ENCODE results near the gene GLP1R. TPM values are rescaled to one million over a fixed set of nuclear protein-coding genes. Genes with fewer than 3 reads are reported as not detected.

Gene GLP1R
- total RNA-seq, 1 experiment from 2014 or later, result not detected

DNA sequence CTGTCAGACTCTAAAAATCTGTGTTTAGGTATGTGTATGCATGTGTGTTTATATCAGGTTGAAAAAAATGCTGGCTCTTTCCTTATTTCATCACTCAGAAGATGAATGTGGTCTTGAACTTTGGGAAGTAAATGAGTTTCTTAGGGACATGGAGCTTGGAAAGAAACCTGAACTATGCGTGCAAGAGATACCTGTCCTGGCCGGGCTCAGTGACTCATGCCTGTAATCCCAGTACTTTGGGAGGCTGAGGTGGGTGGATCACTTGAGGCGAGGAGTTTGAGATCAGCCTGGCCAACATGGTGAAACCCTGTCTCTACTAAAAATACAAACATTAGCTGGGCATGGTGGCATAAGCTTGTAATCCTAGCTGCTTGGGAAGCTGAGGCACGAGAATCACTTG, 4.4 kb upstream of the GLP1R start:
- no peak for DNase-seq (ENCODE audit: low spot score)

DNA sequence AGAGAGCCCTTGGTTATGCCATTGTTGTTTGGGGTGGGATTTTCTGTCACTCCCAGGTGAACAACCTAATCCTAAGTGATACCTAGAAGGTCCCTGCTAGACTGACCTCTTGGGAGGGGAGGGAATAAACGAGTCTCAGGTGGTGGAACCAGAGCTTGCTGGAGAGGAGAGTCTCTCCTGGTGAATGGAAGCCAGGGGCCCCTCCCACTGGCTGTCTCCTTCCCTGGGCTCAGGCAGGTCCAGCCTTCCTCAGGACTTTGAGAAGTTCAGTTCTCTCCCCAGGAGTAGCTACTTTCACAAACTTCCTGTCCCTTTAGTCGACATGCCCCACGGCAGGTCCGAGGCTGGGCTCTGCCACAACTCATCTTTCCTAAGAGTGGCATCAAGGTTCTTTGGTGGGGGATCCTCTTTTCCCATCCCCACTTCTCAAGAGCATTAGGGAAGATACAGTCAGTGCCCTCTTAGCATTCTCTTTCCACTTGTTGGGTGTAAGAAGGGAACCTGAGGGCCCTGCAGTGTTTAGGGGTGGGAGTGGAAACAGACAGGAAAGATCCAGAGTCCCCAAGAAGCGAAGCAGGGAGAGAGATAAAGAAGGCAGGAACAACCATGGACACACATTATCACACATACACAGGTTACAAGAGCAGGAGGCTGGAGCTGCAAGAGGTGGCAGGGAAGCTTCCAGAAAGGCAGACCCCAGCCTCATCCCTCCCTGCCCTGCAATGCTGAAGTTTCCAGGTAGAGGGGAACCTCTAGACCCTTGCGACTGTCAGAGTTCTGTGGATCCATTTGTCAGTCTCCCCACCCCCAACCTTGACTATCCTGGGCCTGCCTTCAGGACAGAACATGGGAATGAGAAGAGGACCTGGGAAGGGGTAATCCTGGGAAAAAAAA, 900 bp upstream of the GLP1R start:
- DNase-seq (ENCODE audit: low spot score), result no peak

DNA sequence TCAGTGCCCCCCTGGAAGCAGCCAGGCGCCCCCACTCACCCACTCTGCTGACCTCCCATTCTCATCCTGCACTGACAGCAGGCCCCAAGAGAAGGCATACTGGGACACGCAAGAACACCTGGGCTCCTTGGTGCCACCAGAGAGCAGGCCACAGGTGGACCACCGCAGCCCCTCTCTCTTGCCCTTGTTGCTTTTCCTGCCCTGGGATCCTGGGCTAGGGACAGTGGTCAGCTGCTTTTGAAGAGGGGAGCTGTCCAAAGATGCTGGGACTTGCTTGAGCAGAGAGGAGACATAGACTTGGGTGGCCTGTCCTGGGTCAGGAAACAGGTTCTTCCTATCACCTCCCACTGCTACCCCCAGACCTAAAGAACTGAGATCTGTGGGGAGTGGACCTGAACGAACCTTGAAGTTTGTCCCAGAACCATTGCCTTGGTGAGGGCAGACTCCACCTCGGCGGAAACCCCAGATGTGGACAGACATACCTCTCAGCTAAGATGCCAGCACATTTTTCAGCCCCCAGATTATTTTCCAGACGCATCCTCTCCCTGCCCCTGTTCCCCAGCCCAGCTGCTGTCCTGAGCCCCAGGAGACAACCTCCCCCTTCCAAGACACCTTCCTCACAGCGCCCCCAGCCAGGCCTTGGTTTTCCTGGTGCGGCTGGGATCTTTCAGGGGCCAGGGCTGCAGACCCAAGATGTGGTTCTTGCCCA, 1.1 kb downstream of the GLP1R start:
- no peak for DNase-seq (ENCODE audit: low spot score)

DNA sequence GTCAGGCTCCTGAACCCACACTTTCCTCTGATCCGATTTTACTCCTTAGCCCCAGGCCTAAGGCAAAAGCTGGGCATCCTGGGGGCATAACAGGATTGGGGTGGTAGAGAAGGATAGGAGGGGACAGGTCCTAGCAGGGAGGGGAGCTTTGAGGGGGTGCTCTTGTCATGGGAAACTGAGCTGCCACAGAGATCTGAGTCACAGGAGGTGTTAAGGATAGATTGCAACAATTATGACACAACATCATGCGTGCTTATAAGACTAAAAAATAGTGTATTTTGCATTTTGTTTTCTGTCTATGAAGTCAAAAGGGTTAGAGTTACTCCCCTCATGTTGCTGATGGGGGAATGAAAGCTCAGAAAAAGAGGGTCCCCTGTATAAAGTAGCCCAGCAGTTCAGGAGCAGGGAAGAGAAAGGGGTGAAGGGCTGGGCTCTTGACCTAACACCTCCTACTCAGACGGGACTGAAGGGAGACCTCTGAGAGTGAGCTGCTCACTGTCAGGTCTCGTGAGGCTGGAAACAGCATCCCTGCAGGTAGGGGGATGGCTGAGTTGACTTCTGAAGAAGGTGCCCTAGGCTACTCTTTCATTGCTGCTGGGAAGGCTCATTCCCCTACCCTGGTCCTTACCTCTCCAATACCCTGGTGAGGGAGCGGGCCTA, 2.0 kb downstream of the GLP1R start:
- no peak for DNase-seq (ENCODE audit: low spot score)

DNA sequence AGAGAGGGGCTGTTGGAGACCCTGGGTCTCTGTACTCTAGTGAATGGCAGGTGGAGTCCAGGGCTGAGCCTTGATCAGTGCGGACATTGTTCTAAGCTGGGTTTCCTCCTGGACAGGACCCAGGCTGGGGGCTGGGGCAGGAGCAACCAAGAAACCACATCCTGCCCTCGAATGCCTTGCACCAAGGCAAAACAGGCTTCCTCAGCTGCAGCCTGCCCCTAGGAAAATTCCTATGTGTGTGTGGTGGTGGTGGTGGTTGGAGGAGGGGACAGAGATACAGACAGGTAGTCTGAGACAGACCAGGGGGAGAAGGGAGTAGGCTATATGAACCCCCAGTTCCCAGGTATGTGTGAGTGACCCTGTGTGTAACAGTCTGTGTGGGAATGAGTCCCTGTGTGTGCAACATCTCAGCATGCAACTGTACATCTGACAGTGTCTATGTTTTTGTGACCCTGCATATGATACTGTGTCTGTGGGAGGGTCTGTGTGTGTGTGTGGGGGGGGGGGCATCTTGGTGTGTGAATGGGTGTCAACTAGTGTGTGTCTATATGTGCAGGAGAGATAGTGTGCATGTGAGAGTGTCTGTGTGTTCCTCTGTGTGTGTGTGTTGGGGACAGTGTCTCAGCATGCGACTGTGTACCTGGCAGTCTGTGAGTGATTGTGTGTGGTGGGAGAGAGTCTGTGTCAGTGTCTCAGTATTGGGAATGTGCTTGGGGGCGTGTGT, 3.0 kb downstream of the GLP1R start:
- no peak for DNase-seq (ENCODE audit: low spot score)

DNA sequence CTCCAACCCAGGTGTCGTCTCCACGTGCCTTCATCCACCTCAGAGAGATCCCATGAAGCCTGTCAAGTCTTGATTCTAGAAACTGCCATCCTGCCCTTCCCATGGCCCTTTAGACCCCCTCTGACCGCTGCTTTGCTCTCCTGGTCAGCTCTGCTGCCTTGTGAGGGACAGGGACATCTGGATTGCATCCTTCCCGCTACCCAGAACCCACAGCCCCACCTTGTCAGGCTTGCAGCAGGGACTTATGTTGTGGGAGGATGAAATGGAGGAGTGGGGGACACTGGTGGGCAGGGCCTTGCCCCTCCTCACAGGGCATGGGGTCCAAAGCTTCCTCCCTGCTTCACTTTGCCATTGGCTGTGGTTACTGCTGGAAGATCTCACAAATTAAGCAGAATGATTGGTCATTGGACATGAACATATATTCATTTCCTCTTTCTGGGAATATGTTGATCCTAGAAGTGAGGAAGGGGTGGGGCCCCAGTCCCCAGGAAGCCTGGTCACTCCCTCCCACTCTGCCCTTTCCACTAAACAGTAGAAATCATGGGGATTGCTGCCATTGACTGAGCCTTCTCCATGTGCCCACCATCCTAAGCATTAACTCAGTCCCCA, 4.5 kb downstream of the GLP1R start:
- no peak for DNase-seq (ENCODE audit: low spot score)

DNA sequence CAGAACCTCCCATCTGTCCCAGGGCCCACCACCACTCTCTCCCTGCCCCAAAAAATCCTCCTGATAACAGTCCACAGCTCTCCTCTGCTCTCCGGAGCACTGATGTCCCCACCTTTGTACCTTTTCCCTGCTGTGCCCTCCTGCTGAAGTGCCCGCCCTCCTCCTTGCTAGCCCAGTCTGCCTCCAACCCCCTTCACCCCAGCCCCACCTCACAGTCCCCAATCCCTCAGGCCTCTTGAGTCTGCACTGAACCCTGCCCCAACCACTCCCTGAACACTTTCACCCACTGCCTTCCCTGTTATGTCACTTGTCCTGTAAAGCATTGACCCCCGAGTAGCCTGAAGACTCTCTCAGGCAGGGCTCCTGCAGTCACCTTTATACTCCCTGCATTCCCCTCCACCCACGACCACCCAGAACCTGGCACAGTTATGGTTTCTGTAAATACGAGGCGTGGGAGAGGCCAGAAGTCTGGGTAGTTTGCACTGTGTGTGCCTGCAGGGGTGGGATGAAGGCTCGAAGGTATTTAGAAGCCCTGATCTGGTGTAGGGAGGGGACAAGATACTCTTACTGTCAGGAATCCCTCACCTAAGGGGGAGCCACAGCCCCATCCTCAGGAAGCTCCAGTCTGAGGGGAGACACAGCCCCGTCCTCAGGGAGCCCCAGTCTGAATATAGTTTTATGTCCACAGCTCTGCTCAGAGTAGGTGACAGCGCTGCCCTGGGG, 5.4 kb downstream of the GLP1R start:
- no peak for DNase-seq (ENCODE audit: low spot score)

DNA sequence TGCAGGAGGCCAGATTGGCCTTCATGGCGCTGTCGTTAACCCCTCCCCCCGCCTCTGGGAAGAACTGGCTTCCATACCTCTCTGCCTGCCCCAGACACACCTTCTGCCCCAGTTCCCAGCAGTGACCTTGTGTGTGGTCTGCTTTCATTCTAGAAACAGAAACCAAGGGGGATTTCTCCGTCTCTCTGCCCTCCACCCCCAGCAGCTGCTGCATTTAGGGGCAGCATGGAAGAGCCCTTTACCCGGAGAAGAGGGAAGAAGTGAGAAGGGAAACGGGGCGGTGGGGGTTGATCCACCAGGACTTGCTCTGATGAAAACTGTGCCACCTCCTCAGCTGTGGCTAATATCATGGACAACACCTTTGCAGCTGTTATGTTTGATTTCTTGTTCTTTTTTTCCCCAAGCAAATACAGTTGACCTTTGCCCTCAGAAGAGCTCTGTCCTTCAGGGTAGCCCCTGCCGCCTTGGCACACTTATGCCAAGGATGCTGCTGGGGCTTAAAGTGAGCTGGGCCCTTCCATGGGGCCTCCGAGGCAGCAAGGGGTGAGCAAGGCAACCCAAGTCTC, 6.1 kb downstream of the GLP1R start:
- no peak for DNase-seq (ENCODE audit: low spot score)

DNA sequence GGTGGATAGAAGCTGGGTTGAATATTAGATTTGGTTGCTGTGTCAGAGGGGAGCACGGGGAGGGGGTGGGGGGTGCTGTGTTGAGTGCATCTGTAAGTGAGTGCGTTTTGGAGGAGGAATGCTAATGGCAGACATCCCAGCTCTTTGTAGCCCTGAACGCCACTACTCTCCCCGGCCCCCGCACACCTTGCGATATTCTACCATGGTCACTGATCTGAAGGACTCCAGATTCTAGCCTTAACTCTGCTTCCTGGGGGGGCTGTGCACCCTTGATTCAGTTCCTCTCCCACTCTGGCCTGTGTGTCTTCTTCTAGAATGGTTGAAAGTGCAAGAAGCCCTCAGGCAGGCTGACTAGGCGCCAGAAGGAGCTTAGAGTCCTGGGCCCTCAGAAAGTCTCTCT, 7.1 kb downstream of the GLP1R start:
- DNase-seq (ENCODE audit: low spot score), result no peak

DNA sequence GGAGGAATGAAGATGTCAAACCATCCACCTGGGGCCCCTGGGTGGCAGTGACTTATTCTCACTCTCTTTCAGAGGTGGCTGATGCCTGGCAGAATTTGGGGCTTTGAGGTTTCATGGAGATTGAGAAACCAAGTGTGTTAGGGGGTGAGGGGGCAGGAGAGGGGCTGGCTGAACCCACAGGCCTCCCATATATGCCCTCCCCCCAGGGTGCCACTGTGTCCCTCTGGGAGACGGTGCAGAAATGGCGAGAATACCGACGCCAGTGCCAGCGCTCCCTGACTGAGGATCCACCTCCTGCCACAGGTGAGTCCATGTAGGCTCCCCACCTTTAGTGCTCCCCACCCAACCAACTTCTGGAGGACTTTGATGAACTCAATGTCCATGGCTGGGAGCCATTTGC, 7.6 kb downstream of the GLP1R start:
- DNase-seq (ENCODE audit: low spot score), result no peak

DNA sequence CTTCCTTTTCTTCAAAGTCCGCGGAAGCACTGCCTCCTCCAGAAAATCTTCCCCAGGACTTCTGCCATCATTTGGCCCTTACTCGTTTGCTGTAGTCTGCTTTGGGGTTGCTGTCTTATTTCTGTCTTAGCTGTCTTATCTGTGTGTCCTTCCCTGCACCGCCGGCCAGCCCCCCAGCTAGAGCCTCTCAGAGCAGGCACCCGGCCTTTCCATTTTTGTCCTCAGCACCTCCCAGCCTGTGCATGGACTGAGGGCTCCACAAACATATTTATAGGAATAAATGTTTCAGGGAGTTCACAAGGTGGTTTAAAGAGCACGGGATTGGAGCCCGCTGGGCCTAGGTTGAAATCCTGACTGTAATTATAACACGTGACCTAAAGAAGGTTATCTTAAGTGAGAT, 8.1 kb downstream of the GLP1R start:
- no peak for DNase-seq (ENCODE audit: low spot score)

DNA sequence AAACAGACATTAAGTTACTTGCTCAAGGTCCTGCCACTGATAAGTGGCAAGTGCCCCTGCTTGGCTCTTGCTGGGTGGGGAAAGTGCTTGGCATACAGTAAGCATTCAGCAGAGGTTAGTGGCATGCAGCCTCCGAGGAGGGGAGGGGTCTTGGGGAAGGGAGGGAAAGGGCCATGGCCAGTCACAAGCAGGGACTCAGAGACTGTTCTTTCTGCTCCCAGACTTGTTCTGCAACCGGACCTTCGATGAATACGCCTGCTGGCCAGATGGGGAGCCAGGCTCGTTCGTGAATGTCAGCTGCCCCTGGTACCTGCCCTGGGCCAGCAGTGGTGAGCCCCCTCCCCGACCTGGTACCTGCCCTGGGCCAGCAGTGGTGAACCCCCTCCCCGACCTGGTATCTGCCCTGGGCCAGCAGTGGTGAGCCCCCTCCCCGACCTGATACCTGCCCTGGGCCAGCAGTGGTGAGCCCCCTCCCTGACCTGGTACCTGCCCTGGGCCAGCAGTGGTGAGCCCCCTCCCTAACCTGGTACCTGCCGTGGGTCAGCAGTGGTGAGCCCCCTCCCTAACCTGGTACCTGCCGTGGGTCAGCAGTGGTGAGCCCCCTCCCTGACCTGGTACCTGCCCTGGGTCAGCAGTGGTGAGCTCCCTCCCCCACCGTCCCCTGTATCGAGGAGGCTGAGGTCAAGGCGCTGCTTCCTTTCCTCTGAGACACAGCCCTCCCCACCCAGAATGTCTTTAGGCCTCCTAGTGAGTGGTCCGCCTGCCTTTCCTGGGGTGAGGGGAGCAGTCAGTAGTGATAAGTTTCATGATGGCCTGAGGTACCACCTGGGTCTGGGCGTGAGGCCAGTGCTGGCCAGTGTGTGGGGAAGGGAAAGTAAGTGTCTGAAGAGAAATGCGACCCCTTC, 8.9 kb downstream of the GLP1R start:
- no peak for DNase-seq (ENCODE audit: low spot score)

DNA sequence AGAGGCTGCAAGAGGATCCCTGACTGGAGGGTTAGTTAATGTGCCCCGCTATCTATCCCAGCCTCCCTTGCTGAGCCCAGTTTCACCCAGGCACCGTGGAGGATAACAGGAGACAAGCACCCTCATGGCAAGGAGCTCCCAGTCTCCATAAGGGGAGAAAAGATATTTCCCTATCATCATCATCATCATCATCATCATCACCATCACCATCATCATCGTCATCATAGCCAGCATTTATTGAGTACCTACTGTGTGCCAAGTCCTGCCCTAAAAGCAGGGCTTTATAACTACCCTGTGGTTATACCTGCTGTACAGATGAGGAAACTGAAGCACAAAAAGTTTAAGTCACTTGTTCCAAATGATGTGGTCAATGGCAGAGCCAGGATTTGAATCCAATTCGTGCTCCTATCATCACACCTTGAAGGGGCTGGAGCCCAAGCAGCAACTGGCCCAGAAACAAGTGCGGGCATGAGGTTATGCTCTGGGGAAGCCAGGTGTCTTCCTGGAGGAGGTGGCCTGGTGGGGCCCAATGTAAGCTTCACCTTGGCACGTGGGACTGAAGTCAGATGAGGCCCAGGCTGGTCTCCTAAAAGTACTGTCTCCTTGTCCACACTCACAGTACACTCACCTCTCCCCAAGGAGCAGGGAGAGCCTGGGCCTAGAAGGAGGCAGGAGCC, 10.0 kb downstream of the GLP1R start:
- DNase-seq (ENCODE audit: low spot score), result no peak

DNA sequence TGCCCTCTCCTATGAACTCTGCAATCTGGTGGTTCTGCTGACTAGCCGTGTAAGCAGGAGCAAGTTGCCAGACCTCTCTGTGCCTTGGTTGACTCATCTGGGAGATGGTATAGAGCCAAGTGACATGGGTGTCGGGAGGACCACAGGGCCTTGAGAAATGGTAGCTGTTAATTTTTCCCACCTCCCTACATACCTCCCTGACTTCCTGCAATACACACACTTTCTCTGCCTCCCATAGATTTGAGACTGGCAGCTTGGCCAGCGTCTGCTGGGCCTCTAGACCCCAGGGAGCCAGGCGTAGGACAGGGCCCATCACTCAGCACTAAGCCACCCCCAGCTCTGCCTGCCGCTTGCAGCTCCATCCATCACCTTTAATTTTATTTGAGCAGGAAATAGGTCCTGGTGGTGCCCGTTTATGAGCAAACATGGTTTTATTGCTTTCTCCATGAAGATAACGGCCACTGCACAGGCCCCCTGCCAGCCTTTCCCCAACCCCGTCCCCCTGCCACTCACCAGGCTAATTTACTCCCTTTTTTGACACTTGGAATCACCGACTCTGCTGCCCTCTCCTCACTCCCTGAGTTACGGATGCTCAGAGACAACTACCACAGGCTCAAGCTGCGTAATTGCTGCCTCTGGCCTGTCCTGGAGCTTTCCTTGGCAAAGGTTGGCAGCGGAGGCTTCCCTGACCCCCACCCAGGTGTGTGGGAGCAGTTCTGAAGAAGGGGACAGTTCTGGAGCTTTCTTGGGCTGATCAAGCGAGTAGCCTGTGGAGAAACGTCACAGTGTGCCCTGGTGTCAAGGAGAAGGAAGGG, 11.1 kb downstream of the GLP1R start:
- DNase-seq (ENCODE audit: low spot score), result no peak

DNA sequence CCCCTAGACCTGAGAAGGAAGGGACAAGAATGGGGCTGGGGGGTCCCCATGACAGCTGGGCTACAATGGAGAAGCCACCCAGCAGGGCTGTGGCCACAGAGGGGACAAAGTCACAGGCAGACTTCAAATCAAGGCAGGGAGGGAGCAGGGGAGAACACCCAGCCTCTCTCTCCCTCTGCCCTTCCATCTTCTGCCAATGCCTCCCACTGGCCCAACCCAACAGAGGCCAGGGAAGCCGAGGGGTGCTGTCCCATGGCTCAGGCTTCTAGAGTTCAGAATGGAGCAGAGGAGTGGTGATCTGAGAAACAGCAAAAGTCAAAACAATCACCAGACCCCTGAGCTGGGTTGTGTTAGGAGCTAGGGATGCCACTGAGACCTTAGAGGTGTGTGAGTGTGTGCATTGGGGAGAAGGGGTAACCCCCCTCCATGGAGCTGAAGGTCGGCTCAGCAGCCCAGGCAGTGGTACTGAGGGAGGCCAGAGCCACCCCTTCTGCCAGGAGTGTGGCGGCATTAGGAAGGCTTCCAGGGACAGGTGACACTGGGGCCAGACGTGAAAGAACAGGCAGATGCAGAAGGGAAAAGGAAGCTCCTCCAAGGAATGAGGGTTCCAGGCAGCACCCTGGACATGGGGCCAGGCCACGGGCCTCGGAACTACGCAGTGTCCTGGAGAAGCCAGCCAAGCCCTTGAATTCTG, 12.0 kb downstream of the GLP1R start:
- no peak for DNase-seq (ENCODE audit: low spot score)

DNA sequence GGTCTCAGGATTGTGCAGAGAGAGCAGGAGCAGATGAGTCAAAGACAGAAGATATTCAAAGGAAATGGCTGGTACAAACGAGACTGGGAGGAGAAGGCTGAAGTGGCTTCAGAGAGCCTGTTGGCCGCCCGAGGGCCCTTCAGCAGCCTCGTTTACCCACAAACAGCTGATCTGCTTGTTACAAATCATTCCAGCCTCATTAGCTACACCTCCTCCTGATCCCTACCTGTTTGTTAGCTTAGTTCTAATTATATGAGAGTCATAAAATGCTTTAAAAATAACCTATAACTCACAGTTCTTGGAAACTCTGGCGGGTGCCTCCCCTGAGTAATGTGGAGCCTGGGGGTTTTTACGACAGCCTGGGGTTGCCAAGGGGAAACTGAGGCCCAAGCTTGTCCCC, 12.6 kb downstream of the GLP1R start:
- DNase-seq (ENCODE audit: low spot score), result no peak

DNA sequence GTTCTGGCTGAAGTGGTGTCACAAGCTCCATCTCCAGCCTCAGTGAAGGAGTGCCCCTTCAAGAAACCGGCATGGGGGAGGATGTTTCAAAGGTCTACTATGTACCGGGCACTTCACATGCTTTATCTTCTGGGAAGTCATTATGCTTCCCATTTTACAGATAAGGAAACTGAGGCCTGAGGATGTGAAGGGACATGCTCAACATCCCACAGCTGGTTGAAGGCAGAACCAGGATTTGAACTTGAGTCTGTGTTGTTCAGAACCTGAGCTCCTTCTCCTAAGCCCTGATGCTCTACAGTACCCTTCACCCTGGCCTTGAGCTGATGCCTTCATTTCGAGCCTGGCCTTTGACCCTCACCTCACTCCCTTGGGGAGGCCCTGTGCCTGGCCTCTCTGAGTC, 13.0 kb downstream of the GLP1R start:
- DNase-seq (ENCODE audit: low spot score), result no peak

Measured in HT-29 (cell line).